H1 (cell line): ENCODE data around the gene KRT24. TPM values are rescaled to one million over a fixed set of nuclear protein-coding genes. Genes with fewer than 3 reads are reported as not detected.
A peak's percentile ranks its signal among the peaks of the same experiment; 100 is the strongest.

Experiments
- CTCF ChIA-PET: fragments of 300-600 bp; sonication (Branson Sonifier 250); formaldehyde crosslinking; loops from one replicate; lab custom pipeline; 2021; ENCODE audit not compliant: partially characterized antibody; lab: Charles Lee
- POLR2A ChIA-PET: fragments of 300-600 bp; sonication (Branson Sonifier 250); formaldehyde crosslinking; loops from one replicate; lab custom pipeline; 2021; ENCODE audit warnings: inconsistent platforms; ENCODE audit not compliant: partially characterized antibody; lab: Charles Lee
- DNase-seq, 2 experiments: peaks; one replicate each; pipeline versions ENCODE4 v3.0.0 to v3.0.0-alpha.2; 2010 to 2022; ENCODE audit warnings: low spot score in 2 of 2, low read depth in 1 of 2, mixed read lengths in 1 of 2
- FAIRE-seq: peaks from 2 replicates; lab custom pipeline; 2011; peaks lifted over from hg19 to GRCh38; lab: Jason Lieb, UNC
- H2AFZ ChIP-seq: 2 replicates; pipeline ENCODE4 v1.8.1; 2012; ENCODE audit warnings: low read length, inconsistent platforms
- H2AK5ac ChIP-seq: 2 replicates; pipeline ENCODE4 v1.6.1; 2013; ENCODE audit warnings: low read depth, low read length
- H2BK120ac ChIP-seq: replicated peaks from 2 replicates; pipeline ENCODE3; 2013; ENCODE audit warnings: low read depth, low read length, inconsistent platforms
- H2BK12ac ChIP-seq: 2 replicates; pipeline ENCODE4 v1.6.1; 2013; ENCODE audit warnings: low read depth, low read length
- H2BK15ac ChIP-seq: 2 replicates; pipeline ENCODE4 v1.6.1; 2013; ENCODE audit warnings: low read length
- H2BK20ac ChIP-seq: 2 replicates; pipeline ENCODE4 v1.6.1; 2013; ENCODE audit warnings: low read length
- H2BK5ac ChIP-seq: 2 replicates; pipeline ENCODE4 v1.6.1; 2013; ENCODE audit warnings: low read depth, low read length
- H3K14ac ChIP-seq: 2 replicates; pipeline ENCODE4 v1.6.1; 2013; ENCODE audit warnings: inconsistent platforms; ENCODE audit not compliant: insufficient read length
- H3K18ac ChIP-seq: 2 replicates; pipeline ENCODE4 v1.6.1; 2013; ENCODE audit warnings: low read length; ENCODE audit errors: extremely low read depth
- H3K23ac ChIP-seq: 2 replicates; pipeline ENCODE4 v1.6.1; 2013; ENCODE audit warnings: inconsistent platforms; ENCODE audit not compliant: insufficient read length
- H3K23me2 ChIP-seq: 2 replicates; pipeline ENCODE4 v1.6.1; 2013; ENCODE audit warnings: low read depth, low read length
- H3K27ac ChIP-seq: 2 replicates; pipeline ENCODE4 v1.6.1; 2011; ENCODE audit warnings: low read depth, low read length, inconsistent platforms
- H3K27me3 ChIP-seq, 4 experiments: replicated peaks in 1 of 4; 1 replicate in 1 of 4; 2 replicates in 3 of 4; pipeline versions ENCODE4 v1.6.1 to v1.8.1; 2011 to 2013; ENCODE audit warnings: low read length in 3 of 4, mild to moderate bottlenecking in 3 of 4, inconsistent platforms in 2 of 4, mixed read lengths in 2 of 4, moderate library complexity in 1 of 4; ENCODE audit not compliant: control insufficient read depth in 3 of 4, insufficient read depth in 3 of 4; ENCODE audit errors: extremely low read depth in 1 of 4
- H3K36me3 ChIP-seq, 4 experiments: 2 replicates each; pipeline versions ENCODE4 v1.6.1 to v1.8.1; 2011 to 2013; ENCODE audit warnings: mild to moderate bottlenecking in 4 of 4, low read length in 3 of 4, moderate library complexity in 2 of 4, control low read depth in 1 of 4, inconsistent platforms in 1 of 4; ENCODE audit not compliant: insufficient read depth in 4 of 4, control insufficient read depth in 2 of 4
- H3K4ac ChIP-seq: replicated peaks from 2 replicates; pipeline ENCODE3; 2013; ENCODE audit warnings: low read length, low read depth, mixed read lengths, inconsistent platforms; ENCODE audit not compliant: insufficient read length
- H3K4me1 ChIP-seq, 4 experiments: replicated peaks in 1 of 4; 1 replicate in 1 of 4; 2 replicates in 3 of 4; pipeline versions ENCODE4 v1.6.1 to v1.8.1; 2011 to 2013; ENCODE audit warnings: low read length in 3 of 4, inconsistent platforms in 2 of 4, mixed read lengths in 1 of 4; ENCODE audit not compliant: insufficient read depth in 4 of 4, control insufficient read depth in 3 of 4
- H3K4me2 ChIP-seq, 2 experiments: 2 replicates each; pipeline versions ENCODE4 v1.6.1 to v1.8.1; 2011 to 2013; ENCODE audit warnings: low read depth in 2 of 2, low read length in 2 of 2, control low read depth in 1 of 2, inconsistent platforms in 1 of 2, mild to moderate bottlenecking in 1 of 2; ENCODE audit not compliant: insufficient read depth in 1 of 2
- H3K4me3 ChIP-seq, 4 experiments: fragments of 200-600, 300-600 bp in 1 of 4; sonication (generic), shearing (Covaris generic), sonication (Bioruptor Twin) in 1 of 4; 2 replicates each; pipeline versions ENCODE4 v1.5.1 to v1.8.1; 2011 to 2016; ENCODE audit warnings: low read length in 4 of 4, low read depth in 3 of 4, control low read depth in 2 of 4, inconsistent platforms in 2 of 4, mild to moderate bottlenecking in 2 of 4, mixed read lengths in 1 of 4, moderate library complexity in 1 of 4; ENCODE audit not compliant: insufficient read depth in 2 of 4; ENCODE audit errors: extremely low read depth in 1 of 4
- H3K56ac ChIP-seq: replicated peaks from 2 replicates; pipeline ENCODE3; 2013; ENCODE audit warnings: low read depth, mild to moderate bottlenecking, mixed read lengths, low read length, inconsistent platforms; ENCODE audit not compliant: insufficient read length
- H3K79me1 ChIP-seq: 2 replicates; pipeline ENCODE4 v1.6.1; 2013; ENCODE audit warnings: low read depth, low read length, control low read depth
- H3K79me2 ChIP-seq, 2 experiments: 2 replicates each; pipeline versions ENCODE4 v1.6.1 to v1.8.1; 2012 to 2013; ENCODE audit warnings: low read length in 2 of 2, mild to moderate bottlenecking in 2 of 2, inconsistent platforms in 1 of 2; ENCODE audit not compliant: insufficient read depth in 2 of 2, control insufficient read depth in 1 of 2
- H3K9ac ChIP-seq, 4 experiments: replicated peaks in 1 of 4; 1 replicate in 1 of 4; 2 replicates in 3 of 4; pipeline versions ENCODE4 v1.6.1 to v1.8.1; 2011 to 2013; ENCODE audit warnings: low read depth in 3 of 4, low read length in 3 of 4, control low read depth in 2 of 4, mild to moderate bottlenecking in 2 of 4, moderate library complexity in 2 of 4, inconsistent platforms in 1 of 4; ENCODE audit errors: extremely low read depth in 1 of 4
- H3K9me3 ChIP-seq, 2 experiments: 2 replicates each; pipeline versions ENCODE4 v1.6.1 to v1.8.1; 2012 to 2013; ENCODE audit warnings: mild to moderate bottlenecking in 2 of 2, moderate library complexity in 2 of 2, control low read depth in 1 of 2, inconsistent platforms in 1 of 2, low read depth in 1 of 2, low read length in 1 of 2, mixed read lengths in 1 of 2; ENCODE audit not compliant: insufficient read depth in 2 of 2
- H4K20me1 ChIP-seq, 2 experiments: replicated peaks in 1 of 2; 2 replicates each; pipeline versions ENCODE3 to v1.8.1; 2011 to 2013; ENCODE audit warnings: inconsistent platforms in 2 of 2, low read length in 2 of 2, mild to moderate bottlenecking in 1 of 2; ENCODE audit not compliant: insufficient read depth in 2 of 2, control insufficient read depth in 1 of 2
- H4K5ac ChIP-seq: 2 replicates; pipeline ENCODE4 v1.6.1; 2013; ENCODE audit warnings: low read length, low read depth, mixed read lengths, inconsistent platforms; ENCODE audit not compliant: insufficient read length
- H4K8ac ChIP-seq: 2 replicates; pipeline ENCODE4 v1.8.0; 2013; ENCODE audit warnings: mild to moderate bottlenecking, moderate library complexity, low read length, inconsistent platforms; ENCODE audit not compliant: insufficient read depth; ENCODE audit errors: extremely low read depth
- H4K91ac ChIP-seq: replicated peaks from 2 replicates; pipeline ENCODE3; 2013; ENCODE audit warnings: low read length, mixed read lengths, inconsistent platforms; ENCODE audit not compliant: insufficient read length
- EP300 ChIP-seq, 2 experiments: IDR thresholded peaks; 1 replicate in 1 of 2; 2 replicates in 1 of 2; pipeline ENCODE4 v1.6.1; 2011 to 2012; ENCODE audit warnings: low read depth in 2 of 2, low read length in 2 of 2, mild to moderate bottlenecking in 2 of 2, borderline replicate concordance in 1 of 2, inconsistent platforms in 1 of 2, moderate library complexity in 1 of 2
- EZH2 ChIP-seq: fragments of 200-600 bp; sonication (generic); IDR thresholded peaks from 2 replicates; pipeline ENCODE4 v1.7.1; 2012; ENCODE audit warnings: low read depth, mild to moderate bottlenecking, moderate library complexity, low read length, inconsistent platforms; ENCODE audit not compliant: severe bottlenecking
- GABPA ChIP-seq: IDR thresholded peaks from 2 replicates; pipeline ENCODE4 v1.6.1; 2011; ENCODE audit warnings: mild to moderate bottlenecking, low read length, moderate library complexity, borderline replicate concordance; ENCODE audit not compliant: insufficient read depth
- WGBS, 2 experiments: shearing (Covaris generic) in 1 of 2; methylation state at CpG; one replicate each; pipeline versions ENCODE4 v1.1.6 to v1.1.7; 2013 to 2015; ENCODE audit warnings: low lambda C conversion rate in 2 of 2, mixed read lengths in 2 of 2, inconsistent platforms in 1 of 2, low coverage in 1 of 2, missing lambda C conversion rate in 1 of 2; ENCODE audit not compliant: insufficient replicate concordance in 2 of 2, insufficient coverage in 1 of 2, insufficient read length in 1 of 2; ENCODE audit errors: extremely low coverage in 1 of 2, missing lambda C conversion rate in 1 of 2; 5-methylcytosine and 5-hydroxymethylcytosine counted together
- polyA plus RNA-seq, 7 experiments: library from polyadenylated mRNA; depleted of rRNA in 3 of 7; stranded (reverse) in 5 of 7; unstranded in 2 of 7; fragments of >200 nt in 5 of 7; fragments of 200-250 nt in 2 of 7; gene quantifications; 1 replicate in 5 of 7; 2 replicates in 1 of 7; 4 replicates in 1 of 7; pipeline versions ENCODE4 v1.2.1 to v1.2.3, GENCODE V29; 2011 to 2013; ENCODE audit warnings: missing spikeins in 2 of 7, mixed read lengths in 2 of 7
- total RNA-seq: library from RNA; stranded (reverse); fragmentation: NEBNext Ultra II Directional; extraction: Animal tissue kit (Norgen Biotek cat#: 25700); gene quantifications from 2 replicates; pipeline ENCODE4 v1.2.1, GENCODE V29; 2021
- TF ChIP-seq, protein P1 (sequence below), 3 experiments: IDR thresholded peaks; 1 replicate in 2 of 3; 2 replicates in 1 of 3; pipeline versions ENCODE4 v1.5.1 to v1.6.1; 2011; ENCODE audit warnings: low read length in 3 of 3, mild to moderate bottlenecking in 3 of 3, inconsistent platforms in 2 of 3, low read depth in 1 of 3, moderate library complexity in 1 of 3; ENCODE audit not compliant: insufficient read depth in 1 of 3; ENCODE audit errors: control extremely low read depth in 1 of 3

The KRT24 gene
- total and polyA plus RNA-seq, 2 of the 8 experiments (the other 6 are each of a cell fraction or from before 2014, with no cell fraction given), result not detected

DNA sequence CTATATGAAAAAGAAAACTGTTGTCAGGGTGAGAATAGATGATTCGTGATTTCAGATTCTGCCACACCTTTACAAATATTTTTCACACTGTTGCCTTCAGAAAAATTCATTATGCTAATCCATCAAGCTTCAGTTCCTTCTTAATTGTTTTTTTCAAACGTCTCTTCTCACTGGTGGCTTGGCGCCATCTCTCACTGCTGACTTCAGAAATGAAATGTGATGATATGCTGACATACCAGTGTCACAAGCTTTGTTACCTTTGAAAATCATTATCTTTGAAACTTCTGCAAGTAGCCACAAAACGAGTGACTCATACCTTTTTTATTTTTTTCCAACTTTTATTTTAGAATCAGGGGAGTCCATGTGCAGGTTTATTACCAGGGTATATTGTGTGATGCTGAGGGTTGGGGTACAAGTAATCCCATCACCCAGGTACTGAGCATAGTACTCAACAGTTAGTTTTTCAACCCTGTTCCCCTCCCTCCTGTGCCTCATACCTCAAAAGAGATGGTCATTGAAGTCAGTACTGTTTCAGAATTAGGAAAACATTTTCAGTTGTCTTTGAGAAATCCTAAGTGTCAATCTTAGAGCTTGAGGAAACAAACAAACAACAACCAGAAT, 24.5 kb downstream of the KRT24 start:
- no peak overlapping the region for H3K4me2 ChIP-seq
- no peaks in the 10 kb centered on the region for H3K23me2 ChIP-seq
- H3K4ac ChIP-seq, result no peak overlapping the region
- no peak overlapping the region for H3K4me3 ChIP-seq
- no peak overlapping the region for H3K9ac ChIP-seq
- H3K79me2 ChIP-seq, result no peaks in the 10 kb centered on the region
- no peak for DNase-seq
- no peak overlapping the region for H2BK20ac ChIP-seq
- no peak overlapping the region for H3K27ac ChIP-seq
- H2AFZ ChIP-seq, result no peak overlapping the region
- H2AK5ac ChIP-seq, result no peak overlapping the region
- CTCF ChIA-PET, result interaction anchor here (0.6 to 0.7 kb wide), 2 partner anchors 9 to 396 kb away, joined by 3 to 6 read pairs; no protein-coding TSS in a partner anchor
- no peak overlapping the region for H2BK120ac ChIP-seq
- no peak overlapping the region for H4K8ac ChIP-seq
- H4K5ac ChIP-seq, result no peak overlapping the region
- H2BK5ac ChIP-seq, result no peak overlapping the region
- no peak overlapping the region for H2BK15ac ChIP-seq
- H3K27me3 ChIP-seq, result no peaks in the 10 kb centered on the region; a peak in 1 of 7 replicates
- H3K56ac ChIP-seq, result no peak overlapping the region
- H3K23ac ChIP-seq, result no peak overlapping the region
- no peak overlapping the region for H2BK12ac ChIP-seq
- H3K79me1 ChIP-seq, result no peaks in the 10 kb centered on the region
- WGBS, 2 experiments, result 85% methylated on average over 4 of the region's 4 CpGs; no CpG with 5 or more reads in 1 of the 2 experiments
- H3K4me1 ChIP-seq, result no peaks in the 10 kb centered on the region
- H3K9me3 ChIP-seq, result no peaks in the 10 kb centered on the region
- POLR2A ChIA-PET, result interaction anchor here (0.9 kb wide), 1 partner anchor 31 kb away, joined by 5 read pairs; the partner anchor contains the start of gene SMARCE1
- peak; percentile 55 for FAIRE-seq
- H4K20me1 ChIP-seq, result no peaks in the 10 kb centered on the region
- no peak overlapping the region for H3K14ac ChIP-seq
- H3K18ac ChIP-seq, result no peak overlapping the region
- no peak overlapping the region for H4K91ac ChIP-seq
- no peaks in the 10 kb centered on the region for H3K36me3 ChIP-seq
- TF ChIP-seq, protein P1, sequence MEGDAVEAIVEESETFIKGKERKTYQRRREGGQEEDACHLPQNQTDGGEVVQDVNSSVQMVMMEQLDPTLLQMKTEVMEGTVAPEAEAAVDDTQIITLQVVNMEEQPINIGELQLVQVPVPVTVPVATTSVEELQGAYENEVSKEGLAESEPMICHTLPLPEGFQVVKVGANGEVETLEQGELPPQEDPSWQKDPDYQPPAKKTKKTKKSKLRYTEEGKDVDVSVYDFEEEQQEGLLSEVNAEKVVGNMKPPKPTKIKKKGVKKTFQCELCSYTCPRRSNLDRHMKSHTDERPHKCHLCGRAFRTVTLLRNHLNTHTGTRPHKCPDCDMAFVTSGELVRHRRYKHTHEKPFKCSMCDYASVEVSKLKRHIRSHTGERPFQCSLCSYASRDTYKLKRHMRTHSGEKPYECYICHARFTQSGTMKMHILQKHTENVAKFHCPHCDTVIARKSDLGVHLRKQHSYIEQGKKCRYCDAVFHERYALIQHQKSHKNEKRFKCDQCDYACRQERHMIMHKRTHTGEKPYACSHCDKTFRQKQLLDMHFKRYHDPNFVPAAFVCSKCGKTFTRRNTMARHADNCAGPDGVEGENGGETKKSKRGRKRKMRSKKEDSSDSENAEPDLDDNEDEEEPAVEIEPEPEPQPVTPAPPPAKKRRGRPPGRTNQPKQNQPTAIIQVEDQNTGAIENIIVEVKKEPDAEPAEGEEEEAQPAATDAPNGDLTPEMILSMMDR (IDR thresholded peaks at IDR 0.05; ENCODE audit: control extremely low read depth in 1 of 3, insufficient read depth in 1 of 3, low read depth in 1 of 3, low read length in 3 of 3), result no peak
- TF ChIP-seq GABPA (no peak), EP300 (IDR thresholded peaks at IDR 0.05; ENCODE audit: borderline replicate concordance in 1 of 2, low read depth in 2 of 2, low read length in 2 of 2) (no peak), EZH2 (no peak)
